HG03108 (cell line): ENCODE measurements around the gene VPS51.
A peak's percentile ranks its signal among the peaks of the same experiment; 100 is the strongest.

Experiments used
- ATAC-seq: cut with Tn5 transposase; IDR thresholded peaks from one replicate; pipeline ENCODE4 v1.9.1; 2021; ENCODE audit warnings: moderate library complexity; ENCODE audit not compliant: unreplicated experiment

Gene VPS51

GRCh38 chr11:65071907-65072630 lies 23.9 kb upstream of the VPS51 start:
- no peak for ATAC-seq

DNA sequence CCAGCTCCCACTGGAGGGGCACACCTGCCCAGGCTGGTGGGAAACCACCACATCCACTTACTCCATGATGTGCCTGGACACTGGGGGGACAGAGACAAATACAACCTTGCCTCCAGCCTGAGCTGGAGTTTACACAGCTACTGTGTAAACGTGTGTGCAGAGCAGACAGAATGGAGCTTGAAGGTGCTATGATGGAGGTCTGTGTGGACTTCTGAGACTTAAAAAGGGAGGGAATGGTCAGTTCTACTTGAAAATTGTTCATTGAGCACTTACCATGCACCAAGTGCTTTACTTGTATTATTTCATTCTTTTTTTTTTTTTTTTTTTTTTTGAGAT lies 23.4 kb upstream of the VPS51 start:
- no peak for ATAC-seq

GRCh38 chr11:65077451-65077850 lies 18.6 kb upstream of the VPS51 start:
- no peak for ATAC-seq

DNA sequence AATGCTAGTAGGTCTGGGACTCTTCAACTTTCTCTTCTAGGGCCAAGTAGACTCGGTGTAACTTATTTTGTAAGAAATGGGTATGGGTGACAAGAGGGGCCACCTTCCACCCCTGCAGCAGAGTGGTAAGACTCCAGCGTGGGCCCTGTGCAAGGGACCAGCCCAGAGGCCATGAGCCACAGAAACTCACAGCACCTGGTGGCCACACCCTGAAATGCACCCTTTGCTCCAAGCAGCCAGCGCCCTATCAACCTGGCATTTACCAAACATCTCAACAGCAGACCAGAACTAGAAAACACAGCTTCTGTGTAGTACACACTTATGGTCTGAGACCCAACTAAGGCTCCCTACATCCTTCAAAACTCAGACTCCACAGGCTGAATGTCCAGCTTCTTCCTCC lies 17.9 kb upstream of the VPS51 start:
- ATAC-seq: no peak

DNA sequence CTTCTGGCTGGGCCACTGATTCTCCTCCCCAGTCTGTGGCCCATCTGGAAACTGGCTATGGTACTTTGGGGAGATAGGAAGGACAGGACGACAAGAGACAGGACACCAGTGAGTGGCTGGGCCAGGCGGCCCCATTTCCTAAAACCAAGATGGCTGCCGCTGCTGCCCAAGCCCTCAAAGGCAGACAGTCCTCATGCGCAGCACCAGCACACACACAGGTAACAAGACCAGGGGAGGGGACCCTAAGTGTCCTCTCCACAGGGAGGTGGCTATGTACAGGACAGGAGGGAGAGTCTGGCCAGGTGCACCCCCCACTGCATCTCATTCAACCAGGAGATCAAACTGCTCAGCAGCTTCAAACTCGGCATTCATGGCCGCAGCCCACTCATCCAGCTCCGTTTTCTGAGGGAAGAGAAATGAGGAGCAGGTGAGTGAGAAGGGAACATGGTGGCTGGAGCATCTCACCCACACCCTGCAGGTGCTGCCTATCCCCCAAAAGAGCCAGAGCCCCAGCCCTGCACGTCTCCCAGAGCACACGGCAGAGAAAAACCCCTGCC lies 17.1 kb upstream of the VPS51 start:
- ATAC-seq: no peak

- ATAC-seq: no peak
Measured at GRCh38 chr11:65083134-65083833, 12.7 kb upstream of the VPS51 start.

- ATAC-seq: peak; percentile 62
Measured at GRCh38 chr11:65083834-65084597, 12.0 kb upstream of the VPS51 start, which contains the start of the genes CDCA5 and ZFPL1. TSS of gene CDCA5 (minus strand) at chr11:65084040. CDS start at chr11:65083978, 62 bp downstream. TSS of gene ZFPL1 (plus strand) at chr11:65084222. CDS start at chr11:65084699, 477 bp downstream.

DNA sequence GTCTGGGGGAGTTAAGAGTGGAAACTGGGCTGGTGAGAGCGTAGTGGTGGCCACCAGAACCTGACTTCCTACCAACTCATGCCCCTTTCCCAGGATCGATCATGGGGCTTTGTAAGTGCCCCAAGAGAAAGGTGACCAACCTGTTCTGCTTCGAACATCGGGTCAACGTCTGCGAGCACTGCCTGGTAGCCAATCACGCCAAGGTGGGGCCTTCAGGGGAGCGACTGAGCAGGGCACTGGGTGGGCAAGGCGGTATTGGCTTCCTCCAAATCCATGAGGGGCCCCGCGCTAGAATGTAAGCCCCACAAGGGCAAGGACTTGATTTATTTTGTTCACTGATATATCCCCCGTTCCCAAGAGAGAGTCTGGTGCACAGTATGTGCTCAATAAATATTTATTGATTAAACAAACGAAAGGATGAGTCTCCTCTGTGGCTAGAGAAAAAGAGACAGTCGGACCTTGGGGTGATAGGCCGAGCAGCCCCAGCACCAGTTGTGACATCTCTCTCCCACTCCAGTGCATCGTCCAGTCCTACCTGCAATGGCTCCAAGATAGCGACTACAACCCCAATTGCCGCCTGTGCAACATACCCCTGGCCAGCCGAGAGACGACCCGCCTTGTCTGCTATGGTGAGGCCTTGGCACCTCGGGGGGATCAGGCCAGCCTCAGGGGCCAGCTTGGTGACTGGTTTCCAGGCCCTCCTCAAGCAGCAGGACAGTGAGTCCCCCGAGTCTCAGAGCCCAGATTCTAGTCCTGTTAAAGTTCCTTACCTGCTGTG lies 11.2 kb upstream of the VPS51 start:
- ATAC-seq: no peak

GRCh38 chr11:65085446-65085845 lies 10.6 kb upstream of the VPS51 start:
- ATAC-seq: no peak

- ATAC-seq: no peak
Measured at GRCh38 chr11:65086809-65087208, 9.2 kb upstream of the VPS51 start.

GRCh38 chr11:65087216-65087615 lies 8.8 kb upstream of the VPS51 start:
- no peak for ATAC-seq

GRCh38 chr11:65087827-65088226 lies 8.2 kb upstream of the VPS51 start:
- ATAC-seq: no peak

- no peak for ATAC-seq
Measured at GRCh38 chr11:65089621-65090020, 6.4 kb upstream of the VPS51 start.

- ATAC-seq: no peak
Measured at GRCh38 chr11:65090628-65091027, 5.4 kb upstream of the VPS51 start.

DNA sequence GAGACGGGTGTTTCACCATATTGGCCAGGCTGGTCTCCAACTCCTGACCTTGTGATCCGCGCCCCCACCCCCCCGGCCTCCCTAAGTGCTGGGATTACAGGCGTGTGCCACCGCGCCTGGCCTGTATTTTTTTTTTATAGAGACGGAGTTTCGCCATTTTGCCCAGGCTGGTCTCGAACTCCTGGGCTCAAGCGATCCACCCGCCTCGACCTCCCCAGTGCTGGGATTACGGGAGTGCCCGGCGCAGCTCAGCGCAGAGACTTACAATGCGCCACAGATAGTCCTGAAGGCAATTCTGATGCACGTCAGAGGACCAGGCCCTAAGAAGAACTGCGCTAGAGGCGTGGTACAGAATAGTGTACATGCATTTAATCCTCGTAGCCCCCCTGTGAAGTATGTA lies 587 bp upstream of the VPS51 start:
- no peak for ATAC-seq

- no peak for ATAC-seq
Measured at GRCh38 chr11:65096926-65097325, 912 bp downstream of the VPS51 start.

- no peak for ATAC-seq
Measured at GRCh38 chr11:65100674-65101350, 4.8 kb downstream of the VPS51 start.

- ATAC-seq: no peak
Measured at GRCh38 chr11:65102142-65103095, 6.4 kb downstream of the VPS51 start.

DNA sequence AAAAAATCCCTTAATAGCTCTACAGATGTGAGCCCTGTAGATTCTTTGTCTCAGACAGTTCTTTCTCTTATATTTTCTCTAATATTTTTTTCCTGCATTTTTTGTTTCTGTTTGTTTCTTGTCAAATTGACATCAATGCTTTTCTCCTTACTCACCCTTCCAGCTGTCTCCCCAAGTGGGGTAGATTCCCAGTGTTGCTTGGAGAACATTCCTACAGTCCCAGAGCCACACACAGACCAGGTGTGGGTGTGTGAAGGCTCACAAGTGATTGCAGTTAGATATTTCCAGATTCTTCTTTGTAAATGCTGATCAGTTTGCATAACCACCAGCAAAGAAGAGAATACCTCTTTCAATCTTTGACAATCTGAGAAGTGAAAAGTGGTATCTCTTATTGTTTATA lies 7.5 kb downstream of the VPS51 start:
- no peak for ATAC-seq
